NCI-H2227 (cell line): Measurements from ENCODE around the gene WNT16.
"Not testable (repeated sequence)": the region's sequence is repeated elsewhere in the genome, so short reads cannot be mapped to it uniquely, and the experiment has no call there.

Experiments
- DNase-seq: peaks from one replicate; lab custom pipeline; 2025; ENCODE audit not compliant: unreplicated experiment; lab: John Stamatoyannopoulos, UW

Gene WNT16

DNA sequence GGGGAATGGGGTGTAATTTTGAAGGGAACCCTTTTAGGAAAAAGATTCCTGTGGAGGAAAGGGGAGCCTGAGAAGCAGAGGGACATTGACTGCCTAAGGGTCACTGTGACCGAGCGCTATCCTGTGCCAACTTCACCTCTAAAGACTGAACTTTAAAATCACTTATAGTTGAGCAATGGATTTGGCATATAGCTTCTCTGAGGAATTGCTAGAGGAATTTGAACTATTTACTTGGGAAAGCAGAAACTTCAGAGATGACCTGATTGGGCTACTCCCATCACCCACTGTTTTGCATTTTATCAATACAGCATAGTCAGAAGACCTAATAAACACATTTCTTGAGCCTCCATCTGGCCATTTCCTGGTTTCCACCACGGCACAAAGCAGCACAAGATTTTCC is 23.7 kb upstream of the WNT16 start:
- no peak for DNase-seq

- no peak for DNase-seq
Observed at GRCh38 chr7:121306565-121306964, 22.2 kb upstream of the WNT16 start.

DNA sequence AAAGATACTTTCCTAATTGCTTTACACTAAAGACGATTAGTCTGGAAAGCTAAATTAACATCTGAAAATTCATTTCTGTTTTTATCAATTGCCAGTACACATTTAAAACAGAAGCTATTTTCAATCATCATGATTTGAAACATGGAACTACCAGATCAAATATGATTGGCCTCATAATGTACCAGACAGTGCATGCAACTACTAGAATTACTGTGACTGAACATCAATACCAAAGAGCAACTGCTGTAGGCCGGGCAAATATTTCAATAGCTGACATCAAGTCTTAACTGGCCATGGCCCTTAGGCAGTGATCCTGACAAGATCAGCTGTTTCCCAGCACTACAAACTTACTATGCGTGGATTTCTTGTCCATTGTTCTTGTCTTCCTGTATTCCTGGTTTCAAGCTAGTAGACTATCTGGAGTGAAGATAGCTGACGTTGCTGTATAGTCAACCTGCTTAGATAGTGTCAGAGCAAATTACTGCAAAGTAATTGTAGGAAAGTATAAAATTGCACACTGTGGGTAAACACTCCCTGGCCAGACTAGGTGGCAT is 21.7 kb upstream of the WNT16 start:
- no peak for DNase-seq

DNA sequence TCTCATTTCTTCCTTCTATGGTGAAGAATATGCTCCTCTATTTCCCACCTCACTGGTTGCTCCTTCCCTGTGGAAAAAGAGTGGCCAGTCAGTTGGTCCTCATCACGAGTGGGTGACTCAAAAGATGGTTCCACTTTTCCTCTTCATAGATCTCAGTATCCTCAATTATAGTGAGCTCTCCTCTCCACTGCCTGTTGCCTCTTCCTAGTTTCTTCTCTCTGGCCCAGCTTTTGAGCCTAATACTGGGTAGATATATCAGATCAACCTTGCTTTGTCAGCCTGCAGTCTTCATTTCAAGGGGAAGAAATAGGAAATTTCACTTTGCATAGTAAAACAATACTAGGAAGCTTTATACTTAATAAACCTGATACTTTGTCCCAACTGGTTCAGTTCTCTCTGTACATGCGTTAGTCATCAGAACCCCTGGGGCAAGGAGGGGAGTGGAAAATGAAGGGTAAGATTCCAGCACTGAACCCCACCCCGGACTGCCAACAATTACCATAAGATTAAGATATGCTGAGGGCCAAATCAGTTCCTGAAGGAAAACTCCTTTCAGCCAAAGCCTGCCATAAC is 15.5 kb upstream of the WNT16 start:
- no peak for DNase-seq

- DNase-seq = peak; percentile 77
Observed at GRCh38 chr7:121313793-121314676, 14.8 kb upstream of the WNT16 start.

GRCh38 chr7:121315170-121315569 is 13.6 kb upstream of the WNT16 start:
- not testable (repeated sequence) for DNase-seq

DNA sequence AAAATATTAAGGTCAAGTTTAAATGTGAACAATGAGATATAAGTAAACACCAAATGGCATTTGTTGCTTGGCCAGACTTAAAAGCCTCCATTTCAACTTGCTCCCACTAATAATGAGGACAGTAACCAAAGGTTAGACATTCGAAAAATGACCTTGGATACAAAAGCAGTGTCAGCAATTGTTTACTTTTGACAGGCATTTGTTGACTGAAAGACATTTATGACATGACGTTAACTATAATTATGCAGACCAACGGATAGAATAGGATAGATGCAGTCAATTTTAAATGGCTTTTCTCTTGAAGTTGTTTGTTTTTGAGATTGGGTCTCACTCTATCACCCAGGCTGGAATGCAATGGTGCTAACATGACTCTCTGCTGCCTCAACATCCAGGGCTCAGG is 6.3 kb upstream of the WNT16 start:
- DNase-seq = peak; percentile 47

DNA sequence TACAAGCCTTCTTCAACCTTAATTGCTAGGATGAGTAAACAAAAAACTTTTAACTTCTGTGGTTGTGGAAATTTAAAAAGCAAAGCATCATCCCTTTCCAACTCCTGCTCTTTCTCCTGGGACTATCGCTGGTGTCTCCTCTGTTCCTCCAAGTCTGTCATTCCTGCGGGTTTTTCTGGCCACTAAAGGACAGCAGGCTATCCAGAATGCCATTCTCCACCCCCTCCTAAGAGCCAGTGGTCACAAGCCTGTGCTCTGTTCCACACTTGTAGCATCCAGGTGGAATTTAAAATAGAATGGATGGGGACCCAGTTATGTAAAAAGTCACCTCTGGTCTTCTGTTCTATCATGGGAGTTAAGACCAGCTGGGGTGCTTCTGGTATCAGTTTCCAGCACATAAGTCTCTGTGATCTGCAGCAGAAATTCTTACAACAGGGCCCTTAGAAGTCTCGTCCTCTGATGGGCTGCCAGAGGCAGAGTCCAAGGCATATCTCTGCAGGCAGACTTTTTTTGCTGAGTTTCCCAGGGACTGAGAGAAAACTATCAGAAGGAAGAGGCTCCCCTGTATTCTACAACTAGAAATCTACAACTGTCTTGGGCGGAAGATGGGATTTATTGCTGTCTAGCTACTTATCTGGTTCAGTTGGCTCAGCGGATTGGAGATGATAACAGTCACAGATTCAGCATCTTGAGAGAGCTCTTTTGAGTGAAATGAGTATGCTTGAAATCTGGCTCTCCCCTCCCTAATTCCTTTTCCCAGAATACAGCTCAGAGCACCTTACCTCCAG is 5.1 kb upstream of the WNT16 start:
- no peak for DNase-seq

GRCh38 chr7:121327671-121328070 is 1.1 kb upstream of the WNT16 start:
- DNase-seq = no peak

DNA sequence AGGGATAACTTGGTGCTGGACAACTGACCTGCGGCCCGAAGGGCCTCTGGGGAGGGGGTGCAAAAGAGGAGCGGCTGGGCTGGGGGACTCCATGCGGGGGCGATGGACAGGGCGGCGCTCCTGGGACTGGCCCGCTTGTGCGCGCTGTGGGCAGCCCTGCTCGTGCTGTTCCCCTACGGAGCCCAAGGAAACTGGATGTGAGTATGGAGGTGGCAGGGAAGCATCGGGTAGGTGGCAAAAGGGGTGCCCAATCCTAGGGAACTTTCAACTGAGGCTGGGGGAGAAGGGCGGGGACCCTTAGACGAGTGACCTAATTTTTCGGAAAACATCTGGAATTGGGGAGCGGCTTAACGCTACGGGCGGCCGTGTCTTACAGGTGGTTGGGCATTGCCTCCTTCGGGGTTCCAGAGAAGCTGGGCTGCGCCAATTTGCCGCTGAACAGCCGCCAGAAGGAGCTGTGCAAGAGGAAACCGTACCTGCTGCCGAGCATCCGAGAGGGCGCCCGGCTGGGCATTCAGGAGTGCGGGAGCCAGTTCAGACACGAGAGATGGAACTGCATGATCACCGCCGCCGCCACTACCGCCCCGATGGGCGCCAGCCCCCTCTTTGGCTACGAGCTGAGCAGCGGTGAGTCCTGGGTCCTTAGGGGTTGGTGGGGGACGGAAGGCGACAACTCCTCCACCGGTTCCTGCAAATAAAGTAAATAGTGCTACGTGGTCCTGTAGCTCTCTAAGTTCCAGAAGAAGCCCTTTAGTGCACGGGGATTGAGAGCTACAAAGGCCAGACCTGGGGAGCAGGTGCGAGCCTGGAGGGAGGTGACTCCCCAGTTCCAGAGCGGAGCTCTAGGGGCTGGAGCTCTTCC is 622 bp downstream of the WNT16 start:
- DNase-seq = peak; percentile 48

DNA sequence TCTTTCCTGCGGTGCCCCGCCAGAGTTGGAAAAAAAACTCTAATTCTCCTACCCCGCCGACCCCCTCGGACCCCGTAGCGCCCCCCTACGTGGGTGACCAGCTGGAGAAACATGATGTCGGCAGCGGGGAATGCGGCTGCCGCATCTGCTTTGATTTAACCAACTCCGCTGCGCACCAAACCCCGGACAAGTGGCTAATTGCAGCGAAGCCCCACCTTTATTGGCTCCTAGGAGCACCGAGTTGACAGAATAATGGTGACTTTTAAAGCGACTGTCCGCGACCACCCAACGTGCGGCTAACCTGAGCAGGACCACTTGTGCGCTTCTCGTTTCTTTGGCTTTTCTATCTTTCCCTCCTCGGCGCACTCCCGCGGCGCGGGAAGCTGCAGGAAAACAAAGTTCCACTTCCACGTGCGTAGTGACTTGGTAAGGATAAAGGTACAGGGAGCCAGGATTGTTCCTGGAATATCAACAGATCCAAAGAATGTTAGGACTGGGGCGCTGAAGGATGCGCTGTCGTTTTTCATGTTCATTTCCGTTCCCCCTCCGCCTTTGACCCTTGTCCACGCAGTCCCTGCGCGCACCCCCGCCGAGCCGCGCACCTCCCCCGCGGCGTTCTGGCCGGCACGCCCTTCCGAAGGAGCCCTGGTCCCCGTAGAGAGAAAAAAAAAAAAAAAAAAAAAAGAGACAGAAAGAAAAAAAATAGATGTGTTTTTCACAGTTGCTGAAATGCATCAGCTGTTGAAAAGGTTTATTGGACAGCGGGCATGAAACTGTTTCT is 1.4 kb downstream of the WNT16 start:
- peak; percentile 22 for DNase-seq

DNA sequence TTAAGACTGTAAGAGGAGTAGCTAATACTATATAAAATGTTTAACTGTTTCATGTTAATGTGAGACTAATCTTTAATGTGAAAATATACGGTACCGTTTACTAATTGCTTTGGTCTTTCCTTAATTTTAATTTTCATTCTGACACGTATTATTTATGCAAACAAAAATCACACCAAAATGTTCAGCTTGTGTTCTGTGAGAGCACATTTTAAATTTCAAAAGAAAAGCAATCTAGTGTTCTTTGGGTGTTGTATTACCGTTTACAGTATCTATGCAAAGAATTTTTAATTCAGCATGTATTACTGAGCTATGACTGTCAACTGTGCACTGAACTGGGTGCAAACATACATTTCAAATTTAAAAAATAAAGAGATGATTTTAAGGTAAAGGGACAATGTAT is 2.2 kb downstream of the WNT16 start:
- DNase-seq = no peak

DNA sequence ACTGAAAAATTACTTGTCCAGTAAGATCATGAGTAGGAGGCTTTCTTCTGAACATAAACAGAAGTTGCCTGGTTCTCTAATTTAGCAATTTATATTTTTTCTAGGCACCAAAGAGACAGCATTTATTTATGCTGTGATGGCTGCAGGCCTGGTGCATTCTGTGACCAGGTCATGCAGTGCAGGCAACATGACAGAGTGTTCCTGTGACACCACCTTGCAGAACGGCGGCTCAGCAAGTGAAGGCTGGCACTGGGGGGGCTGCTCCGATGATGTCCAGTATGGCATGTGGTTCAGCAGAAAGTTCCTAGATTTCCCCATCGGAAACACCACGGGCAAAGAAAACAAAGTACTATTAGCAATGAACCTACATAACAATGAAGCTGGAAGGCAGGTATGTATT is 2.8 kb downstream of the WNT16 start:
- DNase-seq = no peak

DNA sequence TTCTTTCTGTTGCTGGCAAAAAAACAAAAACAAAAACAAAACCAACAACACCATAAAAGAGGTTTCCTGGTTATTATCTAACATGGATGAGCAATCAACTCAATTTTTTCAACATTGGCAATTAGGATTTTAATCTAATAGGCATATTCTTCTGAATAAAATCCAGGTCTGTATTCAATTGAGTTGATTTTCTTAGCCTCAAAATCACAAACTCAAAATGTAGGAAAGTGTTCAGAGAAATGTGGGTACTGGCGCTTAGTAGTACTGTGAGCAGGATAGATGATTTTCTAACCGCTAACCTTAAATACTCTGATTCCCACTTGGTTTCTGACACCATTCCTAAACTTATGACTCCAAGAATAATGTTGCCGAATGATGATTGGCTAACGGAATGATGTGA is 5.6 kb downstream of the WNT16 start:
- DNase-seq = no peak

DNA sequence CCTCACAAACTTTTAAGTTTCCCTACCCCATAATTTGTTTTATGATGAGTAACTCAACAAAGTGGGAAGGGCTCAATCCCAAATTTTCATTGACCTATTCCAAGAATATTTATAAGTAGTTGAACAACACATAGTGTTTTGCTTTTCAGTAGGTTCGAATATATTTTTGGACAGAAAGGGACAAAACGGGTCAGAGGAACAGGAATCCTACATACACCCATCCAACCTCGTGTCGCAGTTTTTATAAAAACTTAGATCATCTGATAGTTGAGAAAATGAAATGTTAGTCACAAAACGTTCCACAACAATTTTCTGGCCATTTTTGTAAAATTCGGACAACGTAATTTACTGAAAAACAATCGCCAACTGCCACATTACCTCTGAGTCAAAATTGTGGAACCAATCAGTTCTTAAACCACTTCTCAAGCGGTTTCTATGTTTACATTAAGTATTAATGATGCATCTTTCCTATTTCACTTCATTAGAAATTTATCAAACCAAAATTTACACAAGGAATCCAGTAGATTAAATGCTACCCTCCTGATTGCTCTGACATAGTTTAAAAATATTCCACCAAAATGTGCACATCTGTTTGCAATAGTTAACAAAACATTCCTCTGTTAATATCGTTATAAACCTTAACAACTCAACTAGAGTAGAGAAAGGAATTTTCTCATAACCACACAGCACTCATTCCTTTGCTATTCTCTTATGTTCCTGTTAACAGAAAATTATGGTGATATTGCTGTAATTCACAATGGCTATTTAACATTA is 6.3 kb downstream of the WNT16 start:
- no peak for DNase-seq

DNA sequence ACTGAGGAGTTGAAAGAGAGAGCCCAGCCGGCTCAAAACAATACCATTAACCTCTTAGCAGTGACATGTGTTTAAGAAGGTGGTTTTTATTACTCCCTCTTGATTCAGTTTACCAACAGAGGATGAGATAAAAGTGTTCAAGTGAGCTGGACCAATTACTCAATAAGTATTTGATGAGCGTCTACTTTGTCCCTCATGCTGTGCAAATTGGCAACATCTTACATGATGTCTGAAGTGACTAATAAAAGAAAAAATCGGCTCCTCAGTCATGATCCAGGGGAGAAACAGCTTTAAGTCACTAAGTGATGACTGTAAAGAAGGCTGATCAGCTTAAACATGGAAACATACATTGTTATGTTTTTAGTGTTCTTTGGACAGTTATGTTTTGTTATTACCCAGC is 7.8 kb downstream of the WNT16 start:
- DNase-seq = peak; percentile 26

DNA sequence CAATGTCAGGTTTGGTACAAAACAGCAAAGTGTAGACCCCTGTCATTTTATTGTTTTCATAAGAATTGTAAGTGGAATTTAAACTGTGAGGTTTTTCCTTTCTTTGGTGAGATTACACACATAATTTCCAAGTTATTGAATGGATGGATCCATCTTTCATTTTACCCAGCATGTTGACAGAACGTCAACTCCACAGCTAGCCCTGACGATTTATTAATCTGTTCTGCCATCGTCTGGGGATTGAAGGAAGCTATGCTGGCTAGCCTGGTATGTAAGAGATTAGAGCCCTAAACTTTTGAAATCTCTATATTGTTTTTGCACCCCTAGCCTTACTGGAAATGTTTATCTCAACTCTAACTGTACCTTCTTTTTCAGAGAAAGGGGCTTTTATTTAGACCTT is 8.6 kb downstream of the WNT16 start:
- DNase-seq = peak; percentile 44

DNA sequence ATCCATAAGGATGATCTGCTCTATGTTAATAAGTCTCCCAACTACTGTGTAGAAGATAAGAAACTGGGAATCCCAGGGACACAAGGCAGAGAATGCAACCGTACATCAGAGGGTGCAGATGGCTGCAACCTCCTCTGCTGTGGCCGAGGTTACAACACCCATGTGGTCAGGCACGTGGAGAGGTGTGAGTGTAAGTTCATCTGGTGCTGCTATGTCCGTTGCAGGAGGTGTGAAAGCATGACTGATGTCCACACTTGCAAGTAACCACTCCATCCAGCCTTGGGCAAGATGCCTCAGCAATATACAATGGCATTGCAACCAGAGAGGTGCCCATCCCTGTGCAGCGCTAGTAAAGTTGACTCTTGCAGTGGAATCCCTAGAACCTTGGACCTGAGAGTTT is 10.3 kb downstream of the WNT16 start:
- DNase-seq = no peak

DNA sequence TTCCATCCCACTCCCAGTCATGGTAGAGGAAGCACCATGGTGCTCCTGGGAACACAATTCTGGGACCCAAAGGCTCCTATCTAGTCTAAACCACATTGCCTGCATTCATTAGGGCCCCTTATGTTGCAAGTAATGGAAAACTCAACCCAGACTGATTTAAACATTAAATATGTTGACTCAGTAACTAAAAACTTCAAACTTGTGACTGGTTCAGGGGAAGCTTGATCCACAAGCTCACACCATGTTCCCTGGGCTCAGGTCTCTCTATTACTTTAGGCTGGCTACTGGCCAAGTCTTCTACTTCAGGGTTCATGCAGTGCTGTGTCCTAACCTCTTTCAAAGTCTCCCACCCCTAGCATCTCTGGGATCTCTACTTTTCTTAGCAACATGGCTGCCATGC is 13.1 kb downstream of the WNT16 start:
- no peak for DNase-seq
